Ishikawa (cell line): ENCODE data around the gene C19orf81.

ENCODE experiments used
- CEBPB ChIP-seq: IDR thresholded peaks from 2 replicates; pipeline ENCODE4 v1.6.1; 2012
- CREB1 ChIP-seq: IDR thresholded peaks from 2 replicates; pipeline ENCODE4 v1.6.1; 2012; ENCODE audit warnings: low read depth
- EGR1 ChIP-seq: IDR thresholded peaks from 2 replicates; pipeline ENCODE4 v1.6.1; 2012
- EP300 ChIP-seq: IDR thresholded peaks from 2 replicates; pipeline ENCODE4 v1.6.1; 2012; ENCODE audit warnings: borderline replicate concordance
- FOXM1 ChIP-seq: IDR thresholded peaks from 2 replicates; pipeline ENCODE4 v1.6.1; 2012; ENCODE audit warnings: low read depth, borderline replicate concordance
- NFIC ChIP-seq: IDR thresholded peaks from 2 replicates; pipeline ENCODE4 v1.6.1; 2012
- RAD21 ChIP-seq: IDR thresholded peaks from 2 replicates; pipeline ENCODE4 v1.6.1; 2012; ENCODE audit warnings: low read depth
- TAF1 ChIP-seq: IDR thresholded peaks from 2 replicates; pipeline ENCODE4 v1.6.1; 2012; ENCODE audit warnings: low read depth, mild to moderate bottlenecking
- TCF12 ChIP-seq: IDR thresholded peaks from 2 replicates; pipeline ENCODE4 v1.6.1; 2012; ENCODE audit warnings: low read depth
- TEAD4 ChIP-seq: IDR thresholded peaks from 2 replicates; pipeline ENCODE4 v1.6.1; 2012
- YY1 ChIP-seq: IDR thresholded peaks from 2 replicates; pipeline ENCODE4 v1.6.1; 2012; ENCODE audit warnings: low read depth
- ZBTB7A ChIP-seq: IDR thresholded peaks from 2 replicates; pipeline ENCODE4 v1.6.1; 2012; ENCODE audit warnings: low read depth
- TF ChIP-seq, protein P1 (sequence below): IDR thresholded peaks from 2 replicates; pipeline ENCODE4 v1.6.1; 2012
- TF ChIP-seq, protein P2 (sequence below): IDR thresholded peaks from 2 replicates; pipeline ENCODE4 v1.6.1; 2012; ENCODE audit warnings: low read depth, mild to moderate bottlenecking
- TF ChIP-seq, protein P3 (sequence below): IDR thresholded peaks from 2 replicates; pipeline ENCODE4 v1.6.1; 2012

The C19orf81 gene

DNA sequence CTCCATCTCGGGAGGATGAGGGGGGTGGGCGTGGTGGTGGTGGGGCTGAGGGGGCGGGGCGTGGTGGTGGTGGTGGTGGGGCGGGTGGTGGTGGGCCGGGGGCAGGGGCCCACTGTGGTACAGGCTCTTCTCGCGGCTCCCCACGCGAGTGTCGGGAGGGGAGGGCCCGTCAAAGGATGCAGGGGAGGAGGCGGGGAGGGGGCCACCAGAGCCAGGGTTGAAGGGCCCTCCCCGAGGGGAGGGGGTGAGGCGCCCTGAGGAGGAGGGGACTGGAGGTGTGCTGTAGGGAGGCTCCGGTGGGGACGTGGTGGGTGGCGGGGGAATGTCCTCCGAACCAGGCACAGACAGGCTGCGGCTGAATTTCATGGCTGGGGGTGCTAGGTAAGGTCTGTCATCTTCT lies 19.6 kb downstream of the C19orf81 start:
- no peak for TF ChIP-seq TEAD4
- TF ChIP-seq, protein P1, sequence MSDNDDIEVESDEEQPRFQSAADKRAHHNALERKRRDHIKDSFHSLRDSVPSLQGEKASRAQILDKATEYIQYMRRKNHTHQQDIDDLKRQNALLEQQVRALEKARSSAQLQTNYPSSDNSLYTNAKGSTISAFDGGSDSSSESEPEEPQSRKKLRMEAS: no peak
- TF ChIP-seq RAD21: no peak
- TF ChIP-seq CEBPB: no peak
- TF ChIP-seq, protein P2, sequence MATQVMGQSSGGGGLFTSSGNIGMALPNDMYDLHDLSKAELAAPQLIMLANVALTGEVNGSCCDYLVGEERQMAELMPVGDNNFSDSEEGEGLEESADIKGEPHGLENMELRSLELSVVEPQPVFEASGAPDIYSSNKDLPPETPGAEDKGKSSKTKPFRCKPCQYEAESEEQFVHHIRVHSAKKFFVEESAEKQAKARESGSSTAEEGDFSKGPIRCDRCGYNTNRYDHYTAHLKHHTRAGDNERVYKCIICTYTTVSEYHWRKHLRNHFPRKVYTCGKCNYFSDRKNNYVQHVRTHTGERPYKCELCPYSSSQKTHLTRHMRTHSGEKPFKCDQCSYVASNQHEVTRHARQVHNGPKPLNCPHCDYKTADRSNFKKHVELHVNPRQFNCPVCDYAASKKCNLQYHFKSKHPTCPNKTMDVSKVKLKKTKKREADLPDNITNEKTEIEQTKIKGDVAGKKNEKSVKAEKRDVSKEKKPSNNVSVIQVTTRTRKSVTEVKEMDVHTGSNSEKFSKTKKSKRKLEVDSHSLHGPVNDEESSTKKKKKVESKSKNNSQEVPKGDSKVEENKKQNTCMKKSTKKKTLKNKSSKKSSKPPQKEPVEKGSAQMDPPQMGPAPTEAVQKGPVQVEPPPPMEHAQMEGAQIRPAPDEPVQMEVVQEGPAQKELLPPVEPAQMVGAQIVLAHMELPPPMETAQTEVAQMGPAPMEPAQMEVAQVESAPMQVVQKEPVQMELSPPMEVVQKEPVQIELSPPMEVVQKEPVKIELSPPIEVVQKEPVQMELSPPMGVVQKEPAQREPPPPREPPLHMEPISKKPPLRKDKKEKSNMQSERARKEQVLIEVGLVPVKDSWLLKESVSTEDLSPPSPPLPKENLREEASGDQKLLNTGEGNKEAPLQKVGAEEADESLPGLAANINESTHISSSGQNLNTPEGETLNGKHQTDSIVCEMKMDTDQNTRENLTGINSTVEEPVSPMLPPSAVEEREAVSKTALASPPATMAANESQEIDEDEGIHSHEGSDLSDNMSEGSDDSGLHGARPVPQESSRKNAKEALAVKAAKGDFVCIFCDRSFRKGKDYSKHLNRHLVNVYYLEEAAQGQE: no peak
- no peak for TF ChIP-seq EP300
- TF ChIP-seq ZBTB7A: no peak

GRCh38 chr19:50669302-50670101 lies 20.3 kb downstream of the C19orf81 start:
- TF ChIP-seq FOXM1: no peak
- no peak for TF ChIP-seq NFIC
- peak; percentile 58 for TF ChIP-seq RAD21

- TF ChIP-seq, protein P2: no peak
- TF ChIP-seq TAF1: no peak
- no peak for TF ChIP-seq FOXM1
- TF ChIP-seq, protein P1: no peak
- TF ChIP-seq YY1: no peak
- no peak for TF ChIP-seq NFIC
- no peak for TF ChIP-seq EP300
- TF ChIP-seq, protein P3, sequence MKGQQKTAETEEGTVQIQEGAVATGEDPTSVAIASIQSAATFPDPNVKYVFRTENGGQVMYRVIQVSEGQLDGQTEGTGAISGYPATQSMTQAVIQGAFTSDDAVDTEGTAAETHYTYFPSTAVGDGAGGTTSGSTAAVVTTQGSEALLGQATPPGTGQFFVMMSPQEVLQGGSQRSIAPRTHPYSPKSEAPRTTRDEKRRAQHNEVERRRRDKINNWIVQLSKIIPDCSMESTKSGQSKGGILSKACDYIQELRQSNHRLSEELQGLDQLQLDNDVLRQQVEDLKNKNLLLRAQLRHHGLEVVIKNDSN: no peak
- TF ChIP-seq CREB1: no peak
- TF ChIP-seq RAD21: no peak
- TF ChIP-seq TCF12: no peak
- TF ChIP-seq CEBPB: no peak
- TF ChIP-seq ZBTB7A: no peak
- no peak for TF ChIP-seq TEAD4
- no peak for TF ChIP-seq EGR1
Measured at GRCh38 chr19:50670102-50670380, 20.8 kb downstream of the C19orf81 start.

GRCh38 chr19:50673118-50673517 lies 23.9 kb downstream of the C19orf81 start:
- TF ChIP-seq CREB1: no peak
- no peak for TF ChIP-seq ZBTB7A
- TF ChIP-seq, protein P1: no peak
- TF ChIP-seq TEAD4: no peak
- no peak for TF ChIP-seq FOXM1
- TF ChIP-seq RAD21: no peak
- TF ChIP-seq EP300: no peak
- no peak for TF ChIP-seq YY1
- no peak for TF ChIP-seq TAF1
- TF ChIP-seq, protein P2: no peak
- TF ChIP-seq CEBPB: no peak
- no peak for TF ChIP-seq NFIC
- no peak for TF ChIP-seq EGR1
- no peak for TF ChIP-seq TCF12
- TF ChIP-seq, protein P3: no peak
